Left lung (tissue), 10 donors: ENCODE measurements around the gene HIVEP1. TPM values are rescaled to one million over a fixed set of nuclear protein-coding genes. Genes with fewer than 3 reads are reported as not detected.

ENCODE experiments used
- ATAC-seq: fragments of 200-7000 bp; cut with Tn5 transposase; one replicate; pipeline ENCODE4 v1.9.1; 2020; ENCODE audit warnings: moderate library complexity
- DNase-seq, 4 donors: peaks; one replicate each; pipeline ENCODE4 v3.0.0-alpha.2; 2013 to 2020
- H3K27ac ChIP-seq, 2 donors: fragments of 200-600 bp; sonication (generic) in 1 of 2; one replicate each; pipeline versions ENCODE4 v1.5.0 to v1.8.0; 2020 to 2021
- H3K27me3 ChIP-seq, 2 donors: fragments of 200-600 bp; sonication (generic) in 1 of 2; one replicate each; pipeline versions ENCODE4 v1.5.0 to v1.8.0; 2020 to 2021
- H3K36me3 ChIP-seq, 2 donors: fragments of 200-600 bp; sonication (generic) in 1 of 2; one replicate each; pipeline versions ENCODE4 v1.5.0 to v1.8.0; 2020 to 2021
- H3K4me1 ChIP-seq, 2 donors: fragments of 200-600 bp; one replicate each; pipeline ENCODE4 v1.8.0; 2021
- H3K4me3 ChIP-seq, 2 donors: fragments of 200-600 bp; sonication (generic) in 1 of 2; one replicate each; pipeline versions ENCODE4 v1.5.0 to v1.8.0; 2020 to 2021; ENCODE audit warnings: mild to moderate bottlenecking in 1 of 2
- H3K9me3 ChIP-seq, 2 donors: fragments of 200-600 bp; sonication (generic) in 1 of 2; one replicate each; pipeline versions ENCODE4 v1.5.0 to v1.8.0; 2020 to 2021
- CTCF ChIP-seq, 2 donors: fragments of 200-600 bp; sonication (generic) in 1 of 2; IDR thresholded peaks; one replicate each; pipeline versions ENCODE4 v1.5.0 to v1.8.0; 2021; ENCODE audit warnings: antibody characterized with exemption in 2 of 2
- intact Hi-C, 2 donors: fragments of 100-400 bp; cut with DNase I; formaldehyde crosslinking; loops; one replicate each; pipeline versions ENCODE4 v1.11.2 to v1.14.2; 2022
- polyA plus RNA-seq, 6 donors: library from polyadenylated mRNA; unstranded; fragments of 120-200 nt; gene quantifications; one replicate each; pipeline ENCODE4 v1.2.1, GENCODE V29; 2013; ENCODE audit not compliant: insufficient read length in 6 of 6
- total RNA-seq, 2 donors: library from RNA; stranded (reverse); fragmentation: NEBNext Ultra II Directional; extraction: Animal tissue kit (Norgen Biotek cat#: 25700); gene quantifications; one replicate each; pipeline ENCODE4 v1.2.1, GENCODE V29; 2021
- donor health status: DM: no; HTN: yes; CAD: no.
- donor health status: DM: no; HTN: no; CAD: no.

The HIVEP1 gene
- total and polyA plus RNA-seq, 8 donors: 24.1 to 35.9 (median 29.0) TPM

DNA sequence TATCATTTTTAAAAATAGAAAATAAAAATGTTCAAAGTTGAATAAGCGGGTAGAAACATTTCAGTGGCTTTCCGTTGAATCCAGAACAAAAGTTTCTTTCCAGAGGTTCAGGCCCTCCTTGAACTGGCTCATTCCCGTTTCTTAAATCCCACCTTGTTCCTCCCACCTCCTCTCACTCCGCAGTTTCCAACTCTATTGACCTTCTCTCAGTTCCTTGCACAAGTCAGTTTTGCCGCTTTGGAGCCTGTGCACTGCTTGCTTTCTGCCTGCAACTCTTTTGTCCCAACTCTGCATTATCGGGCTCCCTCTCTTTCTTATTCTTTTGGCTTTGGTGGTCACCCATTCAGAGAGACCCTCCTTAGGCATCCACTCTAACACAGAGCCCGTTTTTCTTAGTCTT lies 178.1 kb downstream of the HIVEP1 start:
- TF ChIP-seq CTCF (IDR thresholded peaks at IDR 0.05): no peak
- no peak for ATAC-seq
- intact Hi-C loops: no loop called here

DNA sequence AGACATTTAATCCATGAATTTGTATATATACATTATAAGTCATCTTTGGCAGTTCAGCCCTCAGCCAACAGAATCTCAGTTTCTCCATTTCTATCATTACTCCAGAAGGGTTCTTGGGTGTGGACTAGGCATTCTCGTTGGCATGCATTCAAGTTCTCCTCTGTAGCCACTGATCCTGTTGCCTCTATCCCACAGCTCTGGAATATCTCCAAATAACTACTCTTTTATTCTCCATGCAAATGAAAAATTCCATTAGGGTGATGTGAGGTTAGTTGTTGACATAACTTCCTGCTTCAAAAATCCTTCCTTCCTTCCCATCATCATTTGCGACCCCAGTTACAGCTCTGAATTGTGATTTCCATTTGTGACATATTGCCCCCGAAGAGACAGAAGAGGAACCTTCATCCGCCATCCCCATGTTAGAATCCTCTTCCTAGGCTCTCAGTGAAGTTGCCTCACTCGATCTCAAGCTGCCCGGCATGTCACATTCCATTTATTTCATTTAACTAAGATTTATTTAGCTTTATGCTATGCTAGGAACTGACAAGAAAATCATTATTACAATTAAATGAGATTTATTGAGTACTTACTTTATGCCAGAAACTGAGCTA lies 184.3 kb downstream of the HIVEP1 start:
- intact Hi-C loops: no loop called here

More for the DNA sequence above, 178.1 kb downstream of the HIVEP1 start:
- no peaks in the 10 kb centered on the region for H3K36me3 ChIP-seq
- no peak overlapping the region for H3K4me3 ChIP-seq
- DNase-seq: no peak
- H3K4me1 ChIP-seq: no peaks in the 10 kb centered on the region
- H3K27ac ChIP-seq: no peak overlapping the region
- H3K27me3 ChIP-seq: no peaks in the 10 kb centered on the region
- H3K9me3 ChIP-seq: no peaks in the 10 kb centered on the region

DNA sequence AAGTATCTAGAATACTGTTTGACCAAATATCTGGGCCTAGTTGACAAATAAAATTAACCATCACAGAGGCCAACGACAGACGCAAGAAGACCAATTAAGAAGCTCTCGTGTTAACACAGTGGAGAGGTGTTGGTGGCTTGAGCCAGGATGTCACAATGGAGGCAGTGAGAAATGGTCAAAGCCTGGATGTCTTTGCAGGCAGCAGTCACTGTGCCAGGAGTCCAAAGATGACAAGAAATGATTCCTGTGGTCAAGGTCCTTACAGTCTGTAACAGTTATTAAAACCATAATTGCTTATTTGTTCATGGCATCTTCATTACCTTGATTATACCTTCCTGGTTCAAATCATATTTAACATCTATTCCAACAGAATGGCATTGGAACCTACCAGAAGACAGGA lies 186.7 kb downstream of the HIVEP1 start:
- H3K4me1 ChIP-seq: no peaks in the 10 kb centered on the region
- no peak for TF ChIP-seq CTCF (IDR thresholded peaks at IDR 0.05)
- H3K27ac ChIP-seq: no peak overlapping the region
- ATAC-seq: no peak
- intact Hi-C loops: no loop called here
- no peaks in the 10 kb centered on the region for H3K36me3 ChIP-seq
- no peaks in the 10 kb centered on the region for H3K27me3 ChIP-seq
- H3K9me3 ChIP-seq: no peaks in the 10 kb centered on the region
- DNase-seq: no peak
- no peak overlapping the region for H3K4me3 ChIP-seq

More for the DNA sequence above, 184.3 kb downstream of the HIVEP1 start:
- DNase-seq (no peak), ATAC-seq (no peak)
- Histone ChIP-seq H3K27ac (no peak overlapping the region), H3K36me3 (no peaks in the 10 kb centered on the region), H3K4me3 (no peak overlapping the region), H3K27me3 (no peaks in the 10 kb centered on the region), H3K9me3 (no peaks in the 10 kb centered on the region), H3K4me1 (no peaks in the 10 kb centered on the region)
- TF ChIP-seq CTCF (IDR thresholded peaks at IDR 0.05): no peak

- no peak for TF ChIP-seq CTCF (IDR thresholded peaks at IDR 0.05)
- no peak for ATAC-seq
- intact Hi-C loops: no loop called here
These were observed 188.0 kb downstream of the HIVEP1 start for GRCh38 chr6:12200015-12200564.

DNA sequence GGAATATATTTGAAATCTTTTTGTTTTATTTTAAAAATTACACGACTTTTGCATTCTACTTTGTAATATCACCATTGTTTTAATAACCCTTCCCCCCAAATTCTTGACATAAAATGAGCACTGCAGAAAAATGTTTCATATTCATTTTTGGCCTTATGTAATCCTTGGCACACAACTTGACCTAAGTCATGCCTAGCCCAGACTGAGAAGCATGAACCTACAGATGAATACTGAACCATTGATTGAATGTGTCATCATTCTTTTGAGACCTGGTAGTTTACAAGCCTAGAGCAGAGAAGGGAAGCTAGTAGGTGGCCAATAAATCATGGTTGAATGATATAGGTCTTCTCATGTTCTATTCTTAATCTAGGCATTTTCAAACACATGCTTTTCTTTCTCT lies 188.6 kb downstream of the HIVEP1 start:
- H3K27ac ChIP-seq: no peak overlapping the region
- intact Hi-C loops: no loop called here
- no peaks in the 10 kb centered on the region for H3K9me3 ChIP-seq
- no peaks in the 10 kb centered on the region for H3K27me3 ChIP-seq
- no peak for ATAC-seq
- H3K4me1 ChIP-seq: no peaks in the 10 kb centered on the region
- no peak for DNase-seq
- TF ChIP-seq CTCF (IDR thresholded peaks at IDR 0.05): no peak
- H3K36me3 ChIP-seq: no peaks in the 10 kb centered on the region
- no peak overlapping the region for H3K4me3 ChIP-seq

More at GRCh38 chr6:12200015-12200564, 188.0 kb downstream of the HIVEP1 start:
- Histone ChIP-seq H3K4me1 (no peaks in the 10 kb centered on the region), H3K4me3 (no peak overlapping the region), H3K27ac (no peak overlapping the region), H3K9me3 (no peaks in the 10 kb centered on the region), H3K27me3 (no peaks in the 10 kb centered on the region), H3K36me3 (no peaks in the 10 kb centered on the region)
- DNase-seq: no peak
